ENCODE data around the gene KDELR1.
A peak's percentile ranks its signal among the peaks of the same experiment; 100 is the strongest.

The KDELR1 gene

DNA sequence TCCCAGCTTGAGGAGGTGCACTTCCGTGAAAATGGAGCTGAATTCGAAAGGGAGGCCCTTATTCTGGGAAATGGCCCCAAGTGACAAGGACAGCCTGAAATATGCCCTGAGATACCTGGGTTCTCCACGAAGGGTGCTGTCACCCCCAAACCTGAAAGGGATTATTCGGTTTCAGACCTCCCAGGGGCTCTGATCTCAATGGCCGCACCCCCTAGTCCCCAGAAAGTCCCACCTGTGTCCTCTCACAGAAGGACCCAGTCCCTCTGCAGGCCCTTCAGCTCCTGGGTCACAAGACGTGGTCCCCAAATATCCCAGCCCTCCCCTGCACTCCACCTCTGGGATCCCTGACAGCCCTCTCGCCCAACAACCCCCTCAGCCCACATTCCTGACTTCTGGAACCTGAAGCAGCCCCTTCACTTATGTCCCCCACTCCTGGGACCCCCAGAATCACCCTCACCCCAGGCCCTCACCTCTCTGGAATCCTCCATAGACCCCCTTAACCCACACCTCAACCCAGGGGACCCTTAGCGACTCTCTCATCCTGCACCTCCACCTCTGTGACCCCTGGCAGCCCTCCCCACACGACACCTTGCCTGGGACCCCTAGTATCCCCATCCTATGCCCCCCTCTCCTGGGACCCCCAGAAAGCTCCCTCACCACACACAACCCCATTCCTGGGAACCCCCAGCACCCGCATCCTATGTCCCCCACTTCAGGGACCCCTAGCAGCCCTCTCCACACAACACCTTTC lies 26.6 kb downstream of the KDELR1 start:
- H3K27me3 ChIP-seq (ENCODE audit: control insufficient read depth in 1 of 2, insufficient read depth in 2 of 2, low read length in 2 of 2), result no peaks in the 10 kb centered on the region
- peak overlapping the region in 1 of 2 donors; percentile 56 for H3K4me3 ChIP-seq (ENCODE audit: low read depth in 1 of 2, low read length in 2 of 2)
- H3K36me3 ChIP-seq (ENCODE audit: insufficient read depth, low read length), result no peaks in the 10 kb centered on the region
- peaks cover 11% of the 10 kb centered on the region for H3K4me1 ChIP-seq (ENCODE audit: insufficient read depth, low read length)
- H3K27ac ChIP-seq (ENCODE audit: low read depth, low read length), result no peak overlapping the region
- H3K9ac ChIP-seq (ENCODE audit: low read length), result no peak overlapping the region
- H3K9me3 ChIP-seq (ENCODE audit: low read length), result no peaks in the 10 kb centered on the region

DNA sequence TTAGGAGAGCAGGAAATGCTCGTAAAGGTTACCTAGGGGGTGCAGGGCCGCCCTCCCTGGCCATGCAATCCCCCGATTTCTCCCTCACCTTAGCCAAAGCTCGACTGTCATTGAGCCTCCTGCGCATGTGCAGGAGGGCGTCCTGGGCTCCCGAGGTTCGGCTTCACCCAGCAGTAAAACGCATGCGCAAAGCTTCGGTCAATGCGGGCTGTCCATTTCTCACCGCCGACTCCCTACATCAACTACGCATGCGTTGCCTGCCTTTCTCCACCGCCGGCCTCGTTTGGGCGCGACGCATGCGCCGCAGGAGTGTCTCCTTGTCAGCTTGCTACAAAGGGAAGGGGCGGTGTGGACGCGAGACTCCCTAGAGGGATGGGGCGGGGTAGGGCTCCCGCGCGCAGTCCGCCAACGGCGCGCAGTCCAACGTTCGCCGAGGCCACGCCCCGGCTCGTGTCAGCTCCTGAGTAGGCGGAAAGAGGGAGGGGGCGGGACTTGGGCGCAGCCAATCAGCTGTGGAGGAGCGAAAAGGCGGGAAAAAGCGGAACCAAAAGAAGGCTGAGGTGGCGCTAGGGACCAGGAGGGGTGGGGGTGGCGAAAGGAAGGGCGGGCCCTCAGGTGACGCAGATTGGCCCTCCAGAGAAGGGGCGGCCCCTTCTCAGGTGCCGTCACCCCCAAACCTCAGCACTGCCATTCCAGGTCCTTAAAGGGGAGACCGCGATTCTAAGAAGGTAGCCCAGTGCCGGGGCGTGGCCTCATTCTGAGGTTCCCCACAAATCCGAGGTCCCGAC lies 27.3 kb downstream of the KDELR1 start, which contains the start of the genes SYNGR4 and TMEM143:
Gene SYNGR4, plus strand, starts transcription at position 558 of the 788 bp plus-strand sequence. CDS start 1,476 bp downstream, outside the sequence.
Gene TMEM143, minus strand, starts transcription at position 131 of the 788 bp plus-strand sequence. Its CDS starts 20 bp downstream, at position 111.
- Histone ChIP-seq H3K36me3 (ENCODE audit: insufficient read depth, low read length) (no peaks in the 10 kb centered on the region), H3K27me3 (ENCODE audit: control insufficient read depth in 1 of 2, insufficient read depth in 2 of 2, low read length in 2 of 2) (no peaks in the 10 kb centered on the region), H3K4me1 (ENCODE audit: insufficient read depth, low read length) (peaks cover 11% of the 10 kb centered on the region), H3K9me3 (ENCODE audit: low read length) (no peaks in the 10 kb centered on the region), H3K27ac (ENCODE audit: low read depth, low read length) (peak within 1 kb of the TSS; percentile 100), H3K4me3 (ENCODE audit: low read depth in 1 of 2, low read length in 2 of 2) (peak within 1 kb of the TSS; percentile 80 to 89), H3K9ac (ENCODE audit: low read length) (peak within 1 kb of the TSS; percentile 72)

DNA sequence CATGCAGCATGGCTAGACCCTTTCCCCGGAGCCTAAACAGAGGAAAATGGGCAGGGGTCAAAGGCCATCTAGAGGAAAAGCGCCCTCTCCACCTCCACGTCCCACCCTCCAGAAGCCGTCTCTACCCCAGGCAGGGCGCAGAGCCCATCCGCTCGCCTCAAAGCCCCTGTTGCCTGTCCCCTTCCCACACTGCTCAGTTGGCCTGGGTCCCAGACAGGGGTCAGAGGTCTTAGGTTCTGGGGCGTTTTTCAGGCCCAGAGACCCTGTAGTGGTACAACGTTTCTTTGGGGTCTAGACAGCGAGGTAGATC lies 27.9 kb downstream of the KDELR1 start:
- Histone ChIP-seq H3K9ac (ENCODE audit: low read length) (peak overlapping the region; percentile 72), H3K9me3 (ENCODE audit: low read length) (no peaks in the 10 kb centered on the region), H3K27ac (ENCODE audit: low read depth, low read length) (peak overlapping the region; percentile 100), H3K36me3 (ENCODE audit: insufficient read depth, low read length) (no peaks in the 10 kb centered on the region), H3K27me3 (ENCODE audit: control insufficient read depth in 1 of 2, insufficient read depth in 2 of 2, low read length in 2 of 2) (no peaks in the 10 kb centered on the region), H3K4me3 (ENCODE audit: low read depth in 1 of 2, low read length in 2 of 2) (peak overlapping the region; percentile 80 to 89), H3K4me1 (ENCODE audit: insufficient read depth, low read length) (peaks cover 11% of the 10 kb centered on the region)

DNA sequence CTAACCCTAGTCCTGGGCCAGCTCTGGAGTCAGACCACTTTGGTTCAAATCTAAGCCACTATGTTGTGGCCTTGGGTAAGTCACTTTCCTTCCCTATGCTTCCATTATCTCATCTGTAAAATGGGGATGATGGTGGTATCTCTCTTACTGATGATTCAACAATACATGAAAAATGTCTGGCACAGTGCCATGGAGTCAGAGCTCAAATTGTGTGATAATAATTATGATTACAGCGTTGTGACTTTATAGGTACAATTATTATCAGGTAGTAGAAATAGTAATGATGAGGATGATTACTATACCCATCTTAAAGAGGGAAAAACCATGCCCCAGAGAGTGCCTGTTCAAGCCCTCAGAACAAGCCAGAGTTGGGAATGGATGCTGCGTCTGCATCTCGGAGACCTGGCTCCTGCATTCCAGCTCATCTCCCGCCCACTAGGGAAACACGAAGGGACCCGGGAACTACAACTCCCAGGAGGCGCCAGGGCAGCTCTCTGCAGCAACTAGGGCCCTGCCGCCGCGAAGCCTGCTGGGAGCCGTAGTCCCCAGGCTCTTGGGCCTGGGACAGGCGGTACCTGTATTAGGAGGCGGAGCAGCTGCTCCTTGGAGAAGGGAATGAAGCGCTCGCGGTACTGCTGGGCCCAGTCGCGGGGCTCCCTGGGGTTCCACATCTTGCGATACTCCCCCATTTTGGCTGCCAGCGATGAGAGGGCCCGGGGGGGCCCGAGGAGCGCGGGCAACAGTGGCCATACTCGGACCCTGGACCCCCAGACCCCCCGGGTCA lies 28.4 kb downstream of the KDELR1 start:
- no peaks in the 10 kb centered on the region for H3K9me3 ChIP-seq (ENCODE audit: low read length)
- peaks cover 11% of the 10 kb centered on the region for H3K4me1 ChIP-seq (ENCODE audit: insufficient read depth, low read length)
- peak overlapping the region; percentile 72 for H3K9ac ChIP-seq (ENCODE audit: low read length)
- H3K36me3 ChIP-seq (ENCODE audit: insufficient read depth, low read length), result no peaks in the 10 kb centered on the region
- H3K27me3 ChIP-seq (ENCODE audit: control insufficient read depth in 1 of 2, insufficient read depth in 2 of 2, low read length in 2 of 2), result no peaks in the 10 kb centered on the region
- peak overlapping the region; percentile 80 to 89 for H3K4me3 ChIP-seq (ENCODE audit: low read depth in 1 of 2, low read length in 2 of 2)
- peak overlapping the region; percentile 100 for H3K27ac ChIP-seq (ENCODE audit: low read depth, low read length)

DNA sequence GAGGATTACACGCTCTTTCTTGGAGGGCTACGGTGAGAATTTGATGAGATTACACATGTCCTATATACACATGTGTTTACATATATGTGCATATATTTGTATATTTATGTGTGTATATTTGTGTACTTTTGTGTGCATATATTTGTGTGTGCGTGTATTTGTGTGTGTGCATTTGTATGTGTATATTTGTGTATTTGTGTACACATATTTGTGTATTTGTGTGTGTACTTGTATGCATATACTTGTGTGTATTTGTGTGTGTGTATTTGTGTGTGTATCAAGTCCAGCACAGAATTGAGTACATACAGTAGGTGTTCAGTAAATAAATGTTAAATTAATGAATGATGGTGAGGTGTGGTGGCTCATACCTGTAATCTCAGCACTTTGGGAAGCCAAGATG lies 29.4 kb downstream of the KDELR1 start:
- Histone ChIP-seq H3K27ac (ENCODE audit: low read depth, low read length) (no peak overlapping the region), H3K27me3 (ENCODE audit: control insufficient read depth in 1 of 2, insufficient read depth in 2 of 2, low read length in 2 of 2) (no peaks in the 10 kb centered on the region), H3K36me3 (ENCODE audit: insufficient read depth, low read length) (no peaks in the 10 kb centered on the region), H3K9me3 (ENCODE audit: low read length) (no peaks in the 10 kb centered on the region), H3K9ac (ENCODE audit: low read length) (no peak overlapping the region), H3K4me3 (ENCODE audit: low read depth in 1 of 2, low read length in 2 of 2) (no peak overlapping the region), H3K4me1 (ENCODE audit: insufficient read depth, low read length) (peaks cover 11% of the 10 kb centered on the region)

DNA sequence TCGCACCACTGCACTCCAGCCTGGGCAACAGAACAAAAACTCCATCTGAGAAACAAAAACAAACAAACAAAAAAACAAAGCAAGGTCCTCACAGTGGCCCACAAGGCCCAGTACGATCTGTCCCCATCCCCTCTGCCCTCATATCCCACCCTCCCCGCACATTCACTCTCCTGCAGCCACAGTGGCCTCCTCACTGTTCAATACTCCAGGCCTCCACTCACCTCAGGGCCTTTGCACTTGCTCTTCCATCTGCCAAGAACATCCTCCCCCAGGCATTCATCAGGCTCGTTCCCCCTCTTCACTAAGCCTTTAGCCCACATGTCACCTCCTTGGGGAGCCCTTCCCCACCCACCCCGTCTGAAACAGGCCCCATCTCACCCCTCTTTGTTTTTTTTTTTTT lies 32.2 kb downstream of the KDELR1 start:
- Histone ChIP-seq H3K27me3 (ENCODE audit: control insufficient read depth in 1 of 2, insufficient read depth in 2 of 2, low read length in 2 of 2) (no peaks in the 10 kb centered on the region), H3K27ac (ENCODE audit: low read depth, low read length) (no peak overlapping the region), H3K9ac (ENCODE audit: low read length) (no peak overlapping the region), H3K9me3 (ENCODE audit: low read length) (no peaks in the 10 kb centered on the region), H3K4me1 (ENCODE audit: insufficient read depth, low read length) (peaks cover 5% of the 10 kb centered on the region), H3K36me3 (ENCODE audit: insufficient read depth, low read length) (no peaks in the 10 kb centered on the region), H3K4me3 (ENCODE audit: low read depth in 1 of 2, low read length in 2 of 2) (no peak overlapping the region)

DNA sequence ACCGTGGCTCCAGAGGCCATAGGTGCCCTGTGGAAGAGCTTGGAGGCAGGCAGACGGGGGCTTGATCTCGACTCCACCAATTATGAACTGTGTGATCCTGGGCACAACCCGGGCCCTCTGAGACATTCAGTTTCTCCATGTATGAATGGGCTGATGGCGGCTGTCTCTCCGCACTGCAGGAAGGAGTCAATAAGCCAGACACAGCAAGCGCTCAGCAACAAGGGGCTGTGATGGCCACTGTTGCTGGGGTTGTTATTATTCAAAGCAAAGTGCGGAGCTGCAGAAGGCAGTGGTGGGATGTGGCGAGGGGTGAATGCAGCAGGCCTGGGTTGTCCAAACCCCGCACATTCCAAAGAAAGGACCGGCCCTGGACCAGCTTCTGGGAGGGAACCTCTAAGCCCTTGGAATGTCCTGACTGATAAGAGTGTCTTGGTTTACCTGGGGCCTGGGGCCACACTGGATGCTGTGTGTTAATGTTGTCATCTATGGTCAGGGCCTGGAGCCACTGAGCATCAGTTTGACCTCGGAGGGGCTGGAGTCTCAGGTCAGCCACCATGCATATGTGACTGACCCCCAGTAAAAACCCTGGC lies 35.9 kb downstream of the KDELR1 start:
- Histone ChIP-seq H3K36me3 (ENCODE audit: insufficient read depth, low read length) (no peaks in the 10 kb centered on the region), H3K9ac (ENCODE audit: low read length) (no peak overlapping the region), H3K4me1 (ENCODE audit: insufficient read depth, low read length) (no peaks in the 10 kb centered on the region), H3K9me3 (ENCODE audit: low read length) (no peaks in the 10 kb centered on the region), H3K4me3 (ENCODE audit: low read depth in 1 of 2, low read length in 2 of 2) (no peak overlapping the region), H3K27ac (ENCODE audit: low read depth, low read length) (no peak overlapping the region), H3K27me3 (ENCODE audit: control insufficient read depth in 1 of 2, insufficient read depth in 2 of 2, low read length in 2 of 2) (no peaks in the 10 kb centered on the region)

DNA sequence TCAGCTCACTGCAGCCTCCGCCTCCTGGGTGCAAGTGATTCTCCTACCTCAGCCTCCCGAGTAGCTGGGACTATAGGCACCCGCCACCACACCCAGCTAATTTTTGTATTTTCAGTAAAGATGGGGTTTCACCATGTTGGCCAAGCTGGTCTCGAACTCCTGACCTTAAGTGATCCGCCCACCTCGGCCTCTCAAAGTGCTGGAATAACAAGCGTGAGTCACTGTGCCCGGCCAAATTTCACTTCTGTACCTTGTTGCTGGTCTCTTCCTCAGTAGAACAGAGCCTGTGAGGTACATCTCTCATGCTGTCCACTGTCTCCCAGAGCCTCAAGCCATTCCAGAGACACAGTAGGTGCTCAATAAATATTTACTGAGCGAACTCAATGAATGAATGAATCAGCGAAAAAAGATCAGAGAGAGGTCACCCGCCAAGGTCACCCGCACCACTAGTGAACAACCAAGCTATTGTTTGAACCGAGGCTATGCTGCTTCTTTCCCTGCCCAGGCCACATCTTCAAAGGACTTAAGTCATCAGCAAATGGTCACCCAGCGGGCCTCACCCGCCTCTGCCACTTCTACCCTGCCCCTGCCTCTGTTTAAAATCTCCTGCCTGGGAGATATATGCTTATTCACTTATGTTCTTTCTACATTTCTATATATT lies 36.9 kb downstream of the KDELR1 start:
- Histone ChIP-seq H3K27ac (ENCODE audit: low read depth, low read length) (no peak overlapping the region), H3K36me3 (ENCODE audit: insufficient read depth, low read length) (no peaks in the 10 kb centered on the region), H3K27me3 (ENCODE audit: control insufficient read depth in 1 of 2, insufficient read depth in 2 of 2, low read length in 2 of 2) (no peaks in the 10 kb centered on the region), H3K9ac (ENCODE audit: low read length) (no peak overlapping the region), H3K4me3 (ENCODE audit: low read depth in 1 of 2, low read length in 2 of 2) (no peak overlapping the region), H3K4me1 (ENCODE audit: insufficient read depth, low read length) (no peaks in the 10 kb centered on the region), H3K9me3 (ENCODE audit: low read length) (no peaks in the 10 kb centered on the region)

DNA sequence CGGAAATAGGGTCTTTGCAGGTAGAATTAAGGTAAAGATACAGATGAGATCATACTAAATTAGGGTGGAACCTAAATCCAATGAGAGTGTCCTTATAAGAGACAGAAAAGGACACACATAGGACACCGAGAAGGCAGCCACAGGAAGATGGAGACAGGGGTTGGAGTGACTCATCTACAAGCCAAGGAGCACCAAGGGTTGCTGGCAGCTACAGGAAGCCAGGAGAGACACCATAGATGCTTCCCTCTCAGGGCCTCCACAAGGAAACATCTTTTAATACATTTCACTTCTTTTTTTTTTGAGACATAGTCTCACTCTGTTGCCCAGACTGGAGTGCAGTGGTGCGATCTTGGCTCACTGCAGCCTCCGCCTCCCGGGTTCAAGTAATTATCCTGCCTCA lies 37.7 kb downstream of the KDELR1 start:
- Histone ChIP-seq H3K9me3 (ENCODE audit: low read length) (no peaks in the 10 kb centered on the region), H3K27me3 (ENCODE audit: control insufficient read depth in 1 of 2, insufficient read depth in 2 of 2, low read length in 2 of 2) (no peaks in the 10 kb centered on the region), H3K9ac (ENCODE audit: low read length) (no peak overlapping the region), H3K36me3 (ENCODE audit: insufficient read depth, low read length) (no peaks in the 10 kb centered on the region), H3K4me3 (ENCODE audit: low read depth in 1 of 2, low read length in 2 of 2) (no peak overlapping the region), H3K4me1 (ENCODE audit: insufficient read depth, low read length) (no peaks in the 10 kb centered on the region), H3K27ac (ENCODE audit: low read depth, low read length) (no peak overlapping the region)

DNA sequence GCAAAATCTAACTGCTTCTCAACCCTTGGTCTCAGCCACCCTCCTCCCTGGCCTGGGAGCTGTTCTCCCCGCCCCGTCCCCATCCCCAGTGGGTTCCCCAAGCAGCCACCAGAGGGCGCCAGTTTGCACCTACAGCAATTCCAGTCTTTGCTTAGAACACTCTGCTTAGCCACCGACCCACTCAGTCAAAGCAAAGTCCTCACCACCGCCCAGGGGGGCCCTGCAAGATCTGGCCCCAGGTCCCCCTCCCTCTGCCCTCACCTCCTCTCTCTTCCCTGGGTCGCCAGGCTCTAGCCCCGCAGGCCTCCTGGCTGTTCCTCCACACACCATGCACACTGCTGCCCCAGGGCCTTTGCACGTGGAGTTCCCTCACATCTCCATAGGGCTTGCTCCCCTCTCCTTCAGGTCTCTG lies 40.0 kb downstream of the KDELR1 start:
- Histone ChIP-seq H3K36me3 (ENCODE audit: insufficient read depth, low read length) (no peaks in the 10 kb centered on the region), H3K9ac (ENCODE audit: low read length) (no peak overlapping the region), H3K27me3 (ENCODE audit: control insufficient read depth in 1 of 2, insufficient read depth in 2 of 2, low read length in 2 of 2) (no peaks in the 10 kb centered on the region), H3K27ac (ENCODE audit: low read depth, low read length) (no peak overlapping the region), H3K4me1 (ENCODE audit: insufficient read depth, low read length) (no peaks in the 10 kb centered on the region), H3K9me3 (ENCODE audit: low read length) (no peaks in the 10 kb centered on the region), H3K4me3 (ENCODE audit: low read depth in 1 of 2, low read length in 2 of 2) (no peak overlapping the region)

Data from muscle layer of colon (tissue), 2 donors.